ACC112 (cell line): ENCODE measurements around the gene CYBA.
"Not testable (repeated sequence)": the region's sequence is repeated elsewhere in the genome, so short reads cannot be mapped to it uniquely, and the experiment has no call there.

Experiments
- H2AFZ ChIP-seq: fragments of 200-600 bp; sonication (generic); one replicate; pipeline ENCODE4 v1.6.0; 2017; ENCODE audit warnings: antibody characterized with exemption, low read length; ENCODE audit not compliant: unreplicated experiment
- H3K27ac ChIP-seq: fragments of 200-600 bp; sonication (generic); 2 replicates; pipeline ENCODE4 v1.5.1; 2014; ENCODE audit warnings: low read depth, mild to moderate bottlenecking, antibody characterized with exemption, low read length, moderate library complexity
- H3K27me3 ChIP-seq: fragments of 200-600 bp; sonication (generic); 2 replicates; pipeline ENCODE4 v1.6.1; 2014; ENCODE audit warnings: mild to moderate bottlenecking, antibody characterized with exemption, low read length, moderate library complexity, mixed read lengths; ENCODE audit not compliant: insufficient read depth
- H3K36me3 ChIP-seq: fragments of 200-600 bp; sonication (generic); 2 replicates; pipeline ENCODE4 v1.6.1; 2016; ENCODE audit warnings: mild to moderate bottlenecking, antibody characterized with exemption, low read length, moderate library complexity, mixed read lengths; ENCODE audit not compliant: insufficient read depth
- H3K4me1 ChIP-seq: fragments of 200-600 bp; sonication (generic); one replicate; pipeline ENCODE4 v1.6.1; 2016; ENCODE audit warnings: low read length, mixed read lengths; ENCODE audit not compliant: insufficient read depth, unreplicated experiment, control insufficient read depth
- H3K4me3 ChIP-seq: fragments of 200-600 bp; sonication (generic); 2 replicates; pipeline ENCODE4 v1.5.1; 2014; ENCODE audit warnings: mild to moderate bottlenecking, low read depth, low read length
- H3K79me2 ChIP-seq: fragments of 200-600 bp; sonication (generic); one replicate; pipeline ENCODE4 v1.6.0; 2016; ENCODE audit warnings: low read length; ENCODE audit not compliant: control insufficient read depth, unreplicated experiment, insufficient read depth

Gene CYBA

GRCh38 chr16:88617268-88618031, 33.4 kb downstream of the CYBA start:
- Histone ChIP-seq H3K79me2 (peaks cover 3% of the 10 kb centered on the region), H3K4me1 (no peaks in the 10 kb centered on the region), H2AFZ (no peak overlapping the region), H3K27ac (no peak overlapping the region), H3K36me3 (peaks cover 6% of the 10 kb centered on the region; the same call in 1 of the 2 replicates), H3K4me3 (no peak overlapping the region), H3K27me3 (no peaks in the 10 kb centered on the region)

DNA sequence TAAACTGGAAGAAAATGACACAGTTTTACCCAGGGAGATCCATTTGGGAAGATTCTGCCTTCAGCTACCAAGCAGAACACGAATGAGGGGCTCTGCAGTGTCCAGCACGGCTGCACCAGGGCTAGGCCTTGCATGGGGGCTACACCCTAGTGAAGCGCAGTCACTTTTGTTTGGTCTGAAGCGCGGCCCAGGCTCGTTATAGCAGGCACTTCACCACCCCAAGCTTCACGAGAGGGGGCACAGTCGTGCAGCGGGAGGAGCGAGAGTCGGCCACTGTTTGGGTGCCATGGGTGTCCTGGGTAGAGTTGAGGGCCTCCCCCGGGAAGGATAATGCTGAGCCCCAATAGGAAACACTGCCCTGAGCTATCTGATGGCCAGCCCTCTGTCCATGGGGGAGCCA, 34.1 kb downstream of the CYBA start:
- no peaks in the 10 kb centered on the region for H3K36me3 ChIP-seq
- peaks cover 3% of the 10 kb centered on the region for H3K79me2 ChIP-seq
- no peak overlapping the region for H3K27ac ChIP-seq
- no peak overlapping the region for H2AFZ ChIP-seq
- no peak overlapping the region for H3K4me3 ChIP-seq
- no peaks in the 10 kb centered on the region for H3K4me1 ChIP-seq
- H3K27me3 ChIP-seq = no peaks in the 10 kb centered on the region

DNA sequence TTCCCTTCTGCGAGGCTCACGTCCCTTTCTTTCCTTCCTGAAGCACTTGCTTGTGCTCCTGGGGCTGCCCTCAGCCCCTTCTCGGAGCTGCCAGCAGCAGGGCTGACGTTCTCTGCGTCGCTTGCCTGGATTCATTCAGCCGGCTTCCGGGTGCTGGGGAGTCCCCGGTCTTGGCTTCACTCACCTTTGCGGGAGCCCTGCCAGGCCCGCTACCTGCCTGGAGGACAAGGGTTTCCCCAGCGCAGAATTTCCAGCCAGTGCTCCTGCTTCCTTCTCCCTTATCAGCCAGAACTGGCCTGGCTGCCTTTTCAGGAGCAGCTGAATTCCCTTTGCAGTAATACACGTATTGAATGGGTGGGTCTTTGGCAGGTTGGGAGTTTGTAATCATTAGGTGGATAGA, 34.5 kb downstream of the CYBA start:
- no peak overlapping the region for H3K4me3 ChIP-seq
- no peaks in the 10 kb centered on the region for H3K27me3 ChIP-seq
- no peaks in the 10 kb centered on the region for H3K4me1 ChIP-seq
- H3K36me3 ChIP-seq = no peaks in the 10 kb centered on the region
- H2AFZ ChIP-seq = no peak overlapping the region
- peaks cover 3% of the 10 kb centered on the region for H3K79me2 ChIP-seq
- H3K27ac ChIP-seq = no peak overlapping the region

- Histone ChIP-seq H3K4me1 (no peaks in the 10 kb centered on the region), H3K27me3 (no peaks in the 10 kb centered on the region), H3K27ac (no peak overlapping the region), H3K4me3 (no peak overlapping the region), H3K79me2 (peaks cover 3% of the 10 kb centered on the region), H2AFZ (no peak overlapping the region), H3K36me3 (0 out of 2 replicates have a peak, but pooled peaks cover 6% of the 10 kb centered on the region)
Measured at GRCh38 chr16:88614818-88615580, 35.9 kb downstream of the CYBA start.

DNA sequence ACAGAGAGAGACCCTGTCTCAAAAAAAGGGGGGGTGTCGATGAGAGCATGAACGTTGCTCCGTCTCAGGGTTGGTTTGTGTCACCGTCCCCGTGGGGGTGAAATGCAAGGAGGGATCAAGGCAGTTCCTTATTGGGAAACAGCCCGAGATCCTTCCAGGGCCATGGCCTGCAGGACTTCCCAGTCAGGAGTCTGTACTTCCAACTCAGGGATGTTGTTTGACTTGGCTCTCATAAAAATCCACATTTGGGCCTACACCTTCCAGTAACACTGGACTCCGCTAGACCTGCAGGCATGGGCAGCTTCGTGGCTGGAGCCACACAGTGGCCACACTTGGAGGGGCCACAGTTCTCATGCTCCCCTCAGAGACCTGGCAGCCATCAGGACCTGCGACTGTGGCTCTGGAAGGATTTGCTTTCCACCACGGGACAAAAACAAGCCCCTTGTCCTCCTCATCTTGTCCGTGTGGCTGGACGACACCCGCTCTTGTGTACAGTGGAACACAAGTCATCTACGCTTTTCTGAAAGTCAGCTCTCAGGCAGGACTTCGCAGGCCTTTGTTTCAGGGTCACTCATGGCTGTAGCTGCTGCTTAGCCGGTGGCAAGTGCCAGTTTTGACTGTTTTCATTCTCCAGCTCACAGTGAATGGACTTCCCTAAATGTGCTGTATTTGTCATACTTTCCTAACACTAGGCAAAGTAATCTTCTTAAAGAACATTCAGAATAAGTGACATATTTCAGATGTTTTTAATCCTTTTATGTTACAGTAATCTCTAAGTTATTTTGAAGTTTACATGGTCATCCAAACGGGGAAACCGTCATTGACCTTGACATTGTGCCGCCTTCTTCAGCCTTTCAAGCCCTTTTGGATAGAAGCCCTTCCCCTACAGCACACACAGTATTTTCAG, 36.7 kb downstream of the CYBA start:
- Histone ChIP-seq H3K27ac (no peak overlapping the region), H3K4me1 (no peaks in the 10 kb centered on the region)

GRCh38 chr16:88613293-88613692, 37.6 kb downstream of the CYBA start:
- Histone ChIP-seq H3K36me3 (0 out of 2 replicates have a peak, but pooled peaks cover 6% of the 10 kb centered on the region), H3K27ac (no peak overlapping the region), H2AFZ (no peak overlapping the region), H3K27me3 (no peaks in the 10 kb centered on the region), H3K4me3 (no peak overlapping the region), H3K4me1 (no peaks in the 10 kb centered on the region), H3K79me2 (peaks cover 3% of the 10 kb centered on the region)

More for the DNA sequence above, 36.7 kb downstream of the CYBA start:
- Histone ChIP-seq H3K79me2 (peaks cover 3% of the 10 kb centered on the region), H3K27me3 (no peaks in the 10 kb centered on the region), H3K36me3 (0 out of 2 replicates have a peak, but pooled peaks cover 6% of the 10 kb centered on the region), H2AFZ (no peak overlapping the region), H3K4me3 (no peak overlapping the region)

DNA sequence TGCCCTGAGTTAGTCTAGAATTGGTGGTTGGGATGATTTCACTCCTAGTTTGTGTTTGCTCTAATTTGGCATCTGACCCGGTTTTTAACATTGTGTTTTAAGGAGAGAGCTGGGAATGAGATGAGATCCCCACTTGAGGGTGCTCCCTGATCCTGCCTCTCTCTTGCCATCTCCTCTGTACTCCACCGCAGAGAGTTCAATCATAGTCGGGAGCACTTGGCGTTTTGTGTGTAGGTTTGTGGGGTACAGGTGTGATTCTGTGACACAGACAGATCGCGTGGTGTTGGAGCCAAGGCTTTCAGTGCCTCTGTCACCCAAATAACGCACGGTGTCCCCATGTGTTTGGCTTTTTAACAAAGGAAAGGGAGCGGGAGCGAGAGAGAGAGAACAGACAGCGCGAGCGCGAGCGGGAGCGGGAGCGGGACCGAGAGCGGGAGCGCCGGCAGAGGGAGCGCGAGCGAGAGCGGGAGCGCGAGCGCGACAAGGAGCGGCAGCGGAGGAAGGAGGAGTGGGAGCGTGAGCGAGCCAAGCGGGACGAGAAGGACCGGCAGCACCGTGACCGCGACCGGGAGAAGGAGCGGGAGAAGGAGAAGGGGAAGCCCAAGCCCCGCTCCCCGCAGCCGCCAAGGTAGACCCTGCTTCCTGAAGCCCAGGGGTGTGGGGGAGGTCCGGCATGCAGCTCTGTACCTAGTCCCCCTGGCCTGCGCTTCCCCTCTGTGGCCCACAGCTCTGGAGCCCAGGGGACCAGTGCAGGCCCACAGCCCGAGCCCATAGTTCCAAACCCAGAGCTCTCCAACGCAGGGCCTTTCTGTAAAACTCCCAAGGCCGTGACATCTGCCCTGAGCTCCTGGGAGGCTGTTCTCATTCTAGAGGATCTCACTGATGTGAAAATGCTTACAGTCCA, 39.7 kb downstream of the CYBA start:
- Histone ChIP-seq H3K27ac (no peak overlapping the region), H2AFZ (no peak overlapping the region), H3K27me3 (no peaks in the 10 kb centered on the region), H3K4me1 (no peaks in the 10 kb centered on the region), H3K79me2 (peaks cover 3% of the 10 kb centered on the region), H3K36me3 (0 out of 2 replicates have a peak, but pooled peaks cover 6% of the 10 kb centered on the region), H3K4me3 (no peak overlapping the region)

GRCh38 chr16:88610080-88610479, 40.8 kb downstream of the CYBA start:
- Histone ChIP-seq H2AFZ (no peak overlapping the region), H3K79me2 (no peaks in the 10 kb centered on the region), H3K36me3 (0 out of 2 replicates have a peak, but pooled peaks cover 6% of the 10 kb centered on the region), H3K4me3 (no peak overlapping the region), H3K27me3 (no peaks in the 10 kb centered on the region), H3K27ac (no peak overlapping the region), H3K4me1 (no peaks in the 10 kb centered on the region)

DNA sequence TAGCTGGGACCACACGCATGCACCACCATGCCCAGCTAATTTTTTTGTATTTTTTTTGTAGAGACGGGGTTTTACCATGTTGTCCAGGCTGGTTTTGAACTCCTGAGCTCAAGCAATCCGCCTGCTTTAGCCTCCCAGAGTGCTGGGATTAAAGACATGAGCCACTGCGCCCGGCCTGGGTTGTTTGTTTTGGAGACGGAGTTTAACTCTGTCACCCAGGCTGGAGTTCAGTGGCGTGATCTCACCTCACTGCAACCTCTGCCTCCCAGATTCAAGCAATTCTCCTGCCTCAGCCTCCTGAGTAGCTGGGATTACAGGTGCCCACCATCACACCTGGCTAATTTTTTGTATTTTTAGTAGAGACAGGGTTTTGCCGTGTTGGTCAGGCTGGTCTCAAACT, 41.4 kb downstream of the CYBA start:
- not testable (repeated sequence) for H3K79me2 ChIP-seq, H3K4me3 ChIP-seq, H3K27me3 ChIP-seq, H3K4me1 ChIP-seq, H2AFZ ChIP-seq, H3K36me3 ChIP-seq, H3K27ac ChIP-seq
